H1 (cell line): ENCODE results near the gene MSI2. TPM values are rescaled to one million over a fixed set of nuclear protein-coding genes. Genes with fewer than 3 reads are reported as not detected.

ENCODE experiments used
- CTCF ChIA-PET: fragments of 300-600 bp; sonication (Branson Sonifier 250); formaldehyde crosslinking; loops from one replicate; lab custom pipeline; 2021; ENCODE audit not compliant: partially characterized antibody; lab: Charles Lee
- POLR2A ChIA-PET: fragments of 300-600 bp; sonication (Branson Sonifier 250); formaldehyde crosslinking; loops from one replicate; lab custom pipeline; 2021; ENCODE audit warnings: inconsistent platforms; ENCODE audit not compliant: partially characterized antibody; lab: Charles Lee
- DNase-seq, 2 experiments: peaks; one replicate each; pipeline versions ENCODE4 v3.0.0 to v3.0.0-alpha.2; 2010 to 2022; ENCODE audit warnings: low spot score in 2 of 2, low read depth in 1 of 2, mixed read lengths in 1 of 2
- FAIRE-seq: peaks from 2 replicates; lab custom pipeline; 2011; peaks lifted over from hg19 to GRCh38; lab: Jason Lieb, UNC
- H2AFZ ChIP-seq: 2 replicates; pipeline ENCODE4 v1.8.1; 2012; ENCODE audit warnings: low read length, inconsistent platforms
- H2AK5ac ChIP-seq: 2 replicates; pipeline ENCODE4 v1.6.1; 2013; ENCODE audit warnings: low read depth, low read length
- H2BK120ac ChIP-seq: replicated peaks from 2 replicates; pipeline ENCODE3; 2013; ENCODE audit warnings: low read depth, low read length, inconsistent platforms
- H2BK12ac ChIP-seq: 2 replicates; pipeline ENCODE4 v1.6.1; 2013; ENCODE audit warnings: low read depth, low read length
- H2BK15ac ChIP-seq: 2 replicates; pipeline ENCODE4 v1.6.1; 2013; ENCODE audit warnings: low read length
- H2BK20ac ChIP-seq: 2 replicates; pipeline ENCODE4 v1.6.1; 2013; ENCODE audit warnings: low read length
- H2BK5ac ChIP-seq: 2 replicates; pipeline ENCODE4 v1.6.1; 2013; ENCODE audit warnings: low read depth, low read length
- H3K14ac ChIP-seq: 2 replicates; pipeline ENCODE4 v1.6.1; 2013; ENCODE audit warnings: inconsistent platforms; ENCODE audit not compliant: insufficient read length
- H3K18ac ChIP-seq: 2 replicates; pipeline ENCODE4 v1.6.1; 2013; ENCODE audit warnings: low read length; ENCODE audit errors: extremely low read depth
- H3K23ac ChIP-seq: 2 replicates; pipeline ENCODE4 v1.6.1; 2013; ENCODE audit warnings: inconsistent platforms; ENCODE audit not compliant: insufficient read length
- H3K23me2 ChIP-seq: 2 replicates; pipeline ENCODE4 v1.6.1; 2013; ENCODE audit warnings: low read depth, low read length
- H3K27ac ChIP-seq: 2 replicates; pipeline ENCODE4 v1.6.1; 2011; ENCODE audit warnings: low read depth, low read length, inconsistent platforms
- H3K27me3 ChIP-seq, 4 experiments: replicated peaks in 1 of 4; 1 replicate in 1 of 4; 2 replicates in 3 of 4; pipeline versions ENCODE4 v1.6.1 to v1.8.1; 2011 to 2013; ENCODE audit warnings: low read length in 3 of 4, mild to moderate bottlenecking in 3 of 4, inconsistent platforms in 2 of 4, mixed read lengths in 2 of 4, moderate library complexity in 1 of 4; ENCODE audit not compliant: control insufficient read depth in 3 of 4, insufficient read depth in 3 of 4; ENCODE audit errors: extremely low read depth in 1 of 4
- H3K36me3 ChIP-seq, 4 experiments: 2 replicates each; pipeline versions ENCODE4 v1.6.1 to v1.8.1; 2011 to 2013; ENCODE audit warnings: mild to moderate bottlenecking in 4 of 4, low read length in 3 of 4, moderate library complexity in 2 of 4, control low read depth in 1 of 4, inconsistent platforms in 1 of 4; ENCODE audit not compliant: insufficient read depth in 4 of 4, control insufficient read depth in 2 of 4
- H3K4ac ChIP-seq: replicated peaks from 2 replicates; pipeline ENCODE3; 2013; ENCODE audit warnings: low read length, low read depth, mixed read lengths, inconsistent platforms; ENCODE audit not compliant: insufficient read length
- H3K4me1 ChIP-seq, 4 experiments: replicated peaks in 1 of 4; 1 replicate in 1 of 4; 2 replicates in 3 of 4; pipeline versions ENCODE4 v1.6.1 to v1.8.1; 2011 to 2013; ENCODE audit warnings: low read length in 3 of 4, inconsistent platforms in 2 of 4, mixed read lengths in 1 of 4; ENCODE audit not compliant: insufficient read depth in 4 of 4, control insufficient read depth in 3 of 4
- H3K4me2 ChIP-seq, 2 experiments: 2 replicates each; pipeline versions ENCODE4 v1.6.1 to v1.8.1; 2011 to 2013; ENCODE audit warnings: low read depth in 2 of 2, low read length in 2 of 2, control low read depth in 1 of 2, inconsistent platforms in 1 of 2, mild to moderate bottlenecking in 1 of 2; ENCODE audit not compliant: insufficient read depth in 1 of 2
- H3K4me3 ChIP-seq, 4 experiments: fragments of 200-600, 300-600 bp in 1 of 4; sonication (generic), shearing (Covaris generic), sonication (Bioruptor Twin) in 1 of 4; 2 replicates each; pipeline versions ENCODE4 v1.5.1 to v1.8.1; 2011 to 2016; ENCODE audit warnings: low read length in 4 of 4, low read depth in 3 of 4, control low read depth in 2 of 4, inconsistent platforms in 2 of 4, mild to moderate bottlenecking in 2 of 4, mixed read lengths in 1 of 4, moderate library complexity in 1 of 4; ENCODE audit not compliant: insufficient read depth in 2 of 4; ENCODE audit errors: extremely low read depth in 1 of 4
- H3K56ac ChIP-seq: replicated peaks from 2 replicates; pipeline ENCODE3; 2013; ENCODE audit warnings: low read depth, mild to moderate bottlenecking, mixed read lengths, low read length, inconsistent platforms; ENCODE audit not compliant: insufficient read length
- H3K79me1 ChIP-seq: 2 replicates; pipeline ENCODE4 v1.6.1; 2013; ENCODE audit warnings: low read depth, low read length, control low read depth
- H3K79me2 ChIP-seq, 2 experiments: 2 replicates each; pipeline versions ENCODE4 v1.6.1 to v1.8.1; 2012 to 2013; ENCODE audit warnings: low read length in 2 of 2, mild to moderate bottlenecking in 2 of 2, inconsistent platforms in 1 of 2; ENCODE audit not compliant: insufficient read depth in 2 of 2, control insufficient read depth in 1 of 2
- H3K9ac ChIP-seq, 4 experiments: replicated peaks in 1 of 4; 1 replicate in 1 of 4; 2 replicates in 3 of 4; pipeline versions ENCODE4 v1.6.1 to v1.8.1; 2011 to 2013; ENCODE audit warnings: low read depth in 3 of 4, low read length in 3 of 4, control low read depth in 2 of 4, mild to moderate bottlenecking in 2 of 4, moderate library complexity in 2 of 4, inconsistent platforms in 1 of 4; ENCODE audit errors: extremely low read depth in 1 of 4
- H3K9me3 ChIP-seq, 2 experiments: 2 replicates each; pipeline versions ENCODE4 v1.6.1 to v1.8.1; 2012 to 2013; ENCODE audit warnings: mild to moderate bottlenecking in 2 of 2, moderate library complexity in 2 of 2, control low read depth in 1 of 2, inconsistent platforms in 1 of 2, low read depth in 1 of 2, low read length in 1 of 2, mixed read lengths in 1 of 2; ENCODE audit not compliant: insufficient read depth in 2 of 2
- H4K20me1 ChIP-seq, 2 experiments: replicated peaks in 1 of 2; 2 replicates each; pipeline versions ENCODE3 to v1.8.1; 2011 to 2013; ENCODE audit warnings: inconsistent platforms in 2 of 2, low read length in 2 of 2, mild to moderate bottlenecking in 1 of 2; ENCODE audit not compliant: insufficient read depth in 2 of 2, control insufficient read depth in 1 of 2
- H4K5ac ChIP-seq: 2 replicates; pipeline ENCODE4 v1.6.1; 2013; ENCODE audit warnings: low read length, low read depth, mixed read lengths, inconsistent platforms; ENCODE audit not compliant: insufficient read length
- H4K8ac ChIP-seq: 2 replicates; pipeline ENCODE4 v1.8.0; 2013; ENCODE audit warnings: mild to moderate bottlenecking, moderate library complexity, low read length, inconsistent platforms; ENCODE audit not compliant: insufficient read depth; ENCODE audit errors: extremely low read depth
- H4K91ac ChIP-seq: replicated peaks from 2 replicates; pipeline ENCODE3; 2013; ENCODE audit warnings: low read length, mixed read lengths, inconsistent platforms; ENCODE audit not compliant: insufficient read length
- POLR2A ChIP-seq, 2 experiments: IDR thresholded peaks; 1 replicate in 1 of 2; 2 replicates in 1 of 2; pipeline ENCODE4 v1.6.1; 2011; ENCODE audit warnings: low read depth in 2 of 2, low read length in 2 of 2, mild to moderate bottlenecking in 2 of 2; ENCODE audit errors: control extremely low read depth in 1 of 2
- WGBS, 2 experiments: shearing (Covaris generic) in 1 of 2; methylation state at CpG; one replicate each; pipeline versions ENCODE4 v1.1.6 to v1.1.7; 2013 to 2015; ENCODE audit warnings: low lambda C conversion rate in 2 of 2, mixed read lengths in 2 of 2, inconsistent platforms in 1 of 2, low coverage in 1 of 2, missing lambda C conversion rate in 1 of 2; ENCODE audit not compliant: insufficient replicate concordance in 2 of 2, insufficient coverage in 1 of 2, insufficient read length in 1 of 2; ENCODE audit errors: extremely low coverage in 1 of 2, missing lambda C conversion rate in 1 of 2; 5-methylcytosine and 5-hydroxymethylcytosine counted together
- polyA plus RNA-seq, 7 experiments: library from polyadenylated mRNA; depleted of rRNA in 3 of 7; stranded (reverse) in 5 of 7; unstranded in 2 of 7; fragments of >200 nt in 5 of 7; fragments of 200-250 nt in 2 of 7; gene quantifications; 1 replicate in 5 of 7; 2 replicates in 1 of 7; 4 replicates in 1 of 7; pipeline versions ENCODE4 v1.2.1 to v1.2.3, GENCODE V29; 2011 to 2013; ENCODE audit warnings: missing spikeins in 2 of 7, mixed read lengths in 2 of 7
- total RNA-seq: library from RNA; stranded (reverse); fragmentation: NEBNext Ultra II Directional; extraction: Animal tissue kit (Norgen Biotek cat#: 25700); gene quantifications from 2 replicates; pipeline ENCODE4 v1.2.1, GENCODE V29; 2021

MSI2 gene
- total and polyA plus RNA-seq, 2 of the 8 experiments (the other 6 are each of a cell fraction or from before 2014, with no cell fraction given) = 36.7 to 80.6 TPM

DNA sequence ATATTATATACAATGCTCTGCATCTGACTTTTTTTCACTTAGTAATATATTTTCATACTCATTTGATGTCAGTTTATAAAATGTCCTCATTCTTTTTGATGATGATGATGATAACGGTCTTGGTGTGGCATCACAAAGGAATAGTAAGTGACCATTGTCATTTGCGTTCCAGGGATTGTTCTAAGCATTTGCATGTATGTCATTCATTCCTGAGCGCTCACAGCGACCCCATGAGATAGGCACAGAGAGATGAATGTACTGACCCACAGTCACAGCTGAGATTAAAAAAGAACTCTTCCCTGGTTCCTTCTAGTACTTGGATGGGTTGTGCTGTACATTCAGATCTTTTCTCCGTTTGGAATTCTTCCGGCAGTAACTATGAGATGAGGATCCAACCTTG is 21.2 kb upstream of the MSI2 start:
- Histone ChIP-seq H3K23me2 (no peaks in the 10 kb centered on the region), H4K8ac (no peak overlapping the region), H2BK15ac (no peak overlapping the region), H3K4me2 (no peak overlapping the region), H3K4me3 (no peak overlapping the region), H2BK120ac (no peak overlapping the region), H3K27me3 (no peaks in the 10 kb centered on the region), H3K36me3 (no peaks in the 10 kb centered on the region), H3K79me1 (no peaks in the 10 kb centered on the region), H3K4me1 (peaks cover 0 to 13% (median 1%) of the 10 kb centered on the region in 4 experiments; a peak in 3 of 7 replicates), H3K23ac (no peak overlapping the region), H2BK12ac (no peak overlapping the region), H2AFZ (no peak overlapping the region), H3K4ac (no peak overlapping the region), H2AK5ac (no peak overlapping the region), H4K20me1 (peaks cover 0 to 1% of the 10 kb centered on the region in 2 experiments), H3K9me3 (no peaks in the 10 kb centered on the region), H2BK20ac (0 out of 2 replicates have a peak overlapping the region, but pooled peaks have one; percentile 56), H4K5ac (no peak overlapping the region), H3K27ac (no peak overlapping the region; the same call in 1 of the 2 replicates), H3K56ac (no peak overlapping the region), H2BK5ac (no peak overlapping the region), H4K91ac (no peak overlapping the region), H3K79me2 (no peaks in the 10 kb centered on the region), H3K18ac (no peak overlapping the region), H3K9ac (no peak overlapping the region), H3K14ac (no peak overlapping the region)
- ChIA-PET CTCF (interaction anchor here (0.8 to 1.0 kb wide), 2 partner anchors 8 to 102 kb away, joined by 3 to 5 read pairs; no protein-coding TSS in a partner anchor), POLR2A (interaction anchor here (0.6 kb wide), 1 partner anchor 74 kb away, joined by 3 read pairs; no protein-coding TSS in a partner anchor)
- FAIRE-seq (peak; percentile 45), DNase-seq (no peak)
- TF ChIP-seq POLR2A (IDR thresholded peaks at IDR 0.05; ENCODE audit: control extremely low read depth in 1 of 2, low read depth in 2 of 2, low read length in 2 of 2) = no peak
- 53% methylated on average over 6 of the region's 6 CpGs; no CpG with 5 or more reads in 1 of the 2 experiments for WGBS, 2 experiments
